Esophagus squamous epithelium (tissue), 4 donors: ENCODE measurements around the gene RNF126.

Experiments used
- POLR2A ChIP-seq, 4 donors: fragments of 450-650 bp; IDR thresholded peaks; one replicate each; pipeline ENCODE4 v1.6.1; 2017; ENCODE audit warnings: antibody characterized with exemption in 4 of 4, mild to moderate bottlenecking in 4 of 4, moderate library complexity in 3 of 4
- TF ChIP-seq, protein P1 (sequence below), 6 experiments: fragments of 450-650 bp in 4 of 6; fragments of 200-600 bp in 2 of 6; sonication (generic) in 2 of 6; IDR thresholded peaks; one replicate each; pipeline ENCODE4 v1.5.1; 2016 to 2019; ENCODE audit warnings: antibody characterized with exemption in 6 of 6, mild to moderate bottlenecking in 4 of 6, moderate library complexity in 4 of 6

DNA sequence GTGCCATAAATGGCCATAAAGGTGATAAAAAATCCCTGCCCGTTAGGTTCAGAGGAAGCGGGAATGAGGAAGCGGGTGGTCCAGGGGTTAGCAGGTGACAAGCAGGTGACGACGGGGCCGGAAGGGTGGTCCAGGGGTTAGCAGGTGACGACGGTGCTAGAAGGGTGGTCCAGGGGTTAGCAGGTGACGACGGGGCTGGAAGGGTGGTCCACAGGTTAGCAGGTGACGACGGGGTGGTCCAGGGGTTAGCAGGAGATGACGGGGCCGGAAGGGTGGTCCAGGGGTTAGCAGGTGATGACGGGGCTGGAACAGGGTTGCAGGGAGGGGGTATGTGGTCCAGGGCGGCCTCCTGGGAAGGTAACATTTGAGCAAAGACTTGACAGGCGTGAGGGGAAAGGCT is 26.0 kb upstream of the RNF126 start:
- TF ChIP-seq, protein P1, sequence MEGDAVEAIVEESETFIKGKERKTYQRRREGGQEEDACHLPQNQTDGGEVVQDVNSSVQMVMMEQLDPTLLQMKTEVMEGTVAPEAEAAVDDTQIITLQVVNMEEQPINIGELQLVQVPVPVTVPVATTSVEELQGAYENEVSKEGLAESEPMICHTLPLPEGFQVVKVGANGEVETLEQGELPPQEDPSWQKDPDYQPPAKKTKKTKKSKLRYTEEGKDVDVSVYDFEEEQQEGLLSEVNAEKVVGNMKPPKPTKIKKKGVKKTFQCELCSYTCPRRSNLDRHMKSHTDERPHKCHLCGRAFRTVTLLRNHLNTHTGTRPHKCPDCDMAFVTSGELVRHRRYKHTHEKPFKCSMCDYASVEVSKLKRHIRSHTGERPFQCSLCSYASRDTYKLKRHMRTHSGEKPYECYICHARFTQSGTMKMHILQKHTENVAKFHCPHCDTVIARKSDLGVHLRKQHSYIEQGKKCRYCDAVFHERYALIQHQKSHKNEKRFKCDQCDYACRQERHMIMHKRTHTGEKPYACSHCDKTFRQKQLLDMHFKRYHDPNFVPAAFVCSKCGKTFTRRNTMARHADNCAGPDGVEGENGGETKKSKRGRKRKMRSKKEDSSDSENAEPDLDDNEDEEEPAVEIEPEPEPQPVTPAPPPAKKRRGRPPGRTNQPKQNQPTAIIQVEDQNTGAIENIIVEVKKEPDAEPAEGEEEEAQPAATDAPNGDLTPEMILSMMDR (IDR thresholded peaks at IDR 0.05) = no peak
- no peak for TF ChIP-seq POLR2A (IDR thresholded peaks at IDR 0.05)
